Measurements from ENCODE around the gene ANO3.

- no peak for TF ChIP-seq CTCF (IDR thresholded peaks at IDR 0.05)
- TF ChIP-seq EP300 (IDR thresholded peaks at IDR 0.05) = no peak
- no peak for TF ChIP-seq POLR2A (IDR thresholded peaks at IDR 0.05)
- no peak for TF ChIP-seq POLR2AphosphoS5 (IDR thresholded peaks at IDR 0.05)
Observed at GRCh38 chr11:26353010-26353409, 21.1 kb downstream of the ANO3 start.

Data from stomach (tissue), 4 donors.